T-helper 1 cell (primary cell): Measurements from ENCODE around the gene PRKN.
A peak's percentile ranks its signal among the peaks of the same experiment; 100 is the strongest.

Experiments
- DNase-seq, 5 donors: peaks; one replicate each; pipeline ENCODE4 v3.0.0-alpha.2; 2012 to 2020

Gene PRKN

DNA sequence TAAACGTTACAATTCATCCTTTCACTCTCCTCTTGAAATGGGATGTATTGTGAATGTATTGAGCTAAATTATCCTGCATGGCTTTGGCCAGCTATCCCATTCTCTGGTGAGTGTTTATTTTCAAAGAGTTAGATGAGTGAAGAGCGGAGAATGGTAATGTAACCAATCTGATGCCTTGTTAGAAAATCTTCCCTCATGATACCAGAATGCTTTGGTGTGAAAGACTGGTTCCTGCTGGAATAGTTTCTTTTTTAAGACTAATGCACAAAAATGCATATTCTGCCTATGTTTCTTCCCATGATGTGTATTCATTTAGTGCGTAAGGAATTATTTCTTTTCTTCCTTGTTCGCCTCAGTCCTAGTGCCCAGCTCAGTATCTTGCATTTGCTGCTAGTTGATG, 506.7 kb downstream of the PRKN start:
- DNase-seq = no peak

- no peak for DNase-seq
Observed at GRCh38 chr6:162219266-162219665, 508.3 kb downstream of the PRKN start.

GRCh38 chr6:162217811-162218493, 509.6 kb downstream of the PRKN start:
- no peak for DNase-seq

GRCh38 chr6:162217058-162217457, 510.5 kb downstream of the PRKN start:
- no peak for DNase-seq

GRCh38 chr6:162211777-162212176, 515.8 kb downstream of the PRKN start:
- DNase-seq = no peak

DNA sequence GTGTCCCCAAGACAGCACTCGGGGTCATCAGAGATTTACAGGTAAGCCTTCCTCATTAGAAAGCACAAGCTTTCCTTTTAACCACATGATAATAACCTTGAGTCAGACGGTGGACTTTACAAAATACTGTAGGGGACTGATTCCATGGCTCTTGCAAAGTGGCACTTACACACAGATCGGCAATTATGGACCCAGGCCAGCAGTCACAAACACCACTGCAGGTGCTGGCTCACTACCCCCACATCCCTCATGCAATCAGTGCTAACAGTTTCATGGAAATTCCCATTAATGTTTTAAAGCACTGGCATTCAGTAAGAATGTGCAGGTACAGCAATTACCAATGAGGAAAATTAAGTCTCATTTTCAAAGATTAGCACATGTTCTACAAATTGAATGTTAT, 516.5 kb downstream of the PRKN start:
- no peak for DNase-seq

DNA sequence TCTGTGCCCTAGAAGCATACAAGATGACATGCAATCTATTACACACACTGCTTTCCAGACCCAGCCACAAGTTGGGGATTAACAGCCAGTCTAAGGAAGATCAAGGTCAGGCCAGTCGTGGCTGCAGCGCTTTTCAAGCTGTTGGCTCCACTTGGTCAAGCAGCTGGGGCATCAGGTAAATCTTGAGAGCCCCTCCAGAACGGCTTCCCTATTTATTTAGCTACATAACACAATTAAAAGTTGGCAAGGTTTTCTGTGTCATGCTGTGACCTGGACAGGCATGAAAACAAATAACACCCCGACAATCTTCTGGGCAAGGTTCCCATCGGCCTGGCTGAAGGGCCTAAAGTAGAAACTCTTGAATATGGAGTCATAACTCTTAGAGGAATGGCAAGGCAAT, 524.3 kb downstream of the PRKN start:
- DNase-seq = no peak

GRCh38 chr6:162200945-162201690, 526.4 kb downstream of the PRKN start:
- no peak for DNase-seq

DNA sequence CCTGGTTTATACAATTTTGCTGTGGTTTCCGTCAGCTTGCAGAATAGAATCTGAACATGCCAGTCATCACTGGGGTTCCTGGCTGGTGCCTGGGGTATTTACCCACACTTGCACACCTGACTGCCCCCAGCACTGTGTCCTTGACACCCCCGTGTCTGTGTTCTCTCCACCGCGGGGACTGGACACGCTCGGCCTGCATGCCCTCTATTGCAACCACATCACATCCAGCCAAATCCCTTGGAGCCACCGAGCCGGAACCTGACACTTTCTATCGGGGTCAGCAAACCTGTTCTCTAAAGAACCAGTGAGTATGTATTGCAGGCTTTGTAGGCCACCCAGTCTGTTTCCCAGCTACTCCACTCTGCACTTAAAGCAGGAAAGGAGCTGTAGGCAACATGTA, 527.5 kb downstream of the PRKN start:
- DNase-seq = no peak

- no peak for DNase-seq
Observed at GRCh38 chr6:162198925-162199324, 528.6 kb downstream of the PRKN start.

DNA sequence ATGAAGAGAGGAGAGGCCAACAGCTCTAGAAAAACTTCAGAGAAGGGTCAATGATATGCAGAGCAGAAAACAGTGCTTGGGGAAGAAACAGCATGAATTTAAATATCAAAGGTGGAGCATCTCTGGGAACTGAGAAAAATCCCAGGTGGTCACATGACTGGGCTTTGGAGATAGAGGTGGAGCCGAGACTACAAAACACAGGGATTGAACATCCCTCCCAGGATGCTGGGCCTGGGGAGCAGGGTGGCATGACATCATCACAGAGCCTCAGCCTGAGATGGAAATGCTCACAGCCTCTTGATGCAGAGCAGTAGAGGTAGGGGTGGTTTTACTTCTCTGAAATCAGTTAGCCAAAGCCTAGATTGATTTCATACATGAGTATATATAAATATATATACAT, 529.5 kb downstream of the PRKN start:
- DNase-seq = no peak

- DNase-seq = no peak
Observed at GRCh38 chr6:162195441-162195840, 532.1 kb downstream of the PRKN start.

- no peak for DNase-seq
Observed at GRCh38 chr6:162190981-162191380, 536.6 kb downstream of the PRKN start.

DNA sequence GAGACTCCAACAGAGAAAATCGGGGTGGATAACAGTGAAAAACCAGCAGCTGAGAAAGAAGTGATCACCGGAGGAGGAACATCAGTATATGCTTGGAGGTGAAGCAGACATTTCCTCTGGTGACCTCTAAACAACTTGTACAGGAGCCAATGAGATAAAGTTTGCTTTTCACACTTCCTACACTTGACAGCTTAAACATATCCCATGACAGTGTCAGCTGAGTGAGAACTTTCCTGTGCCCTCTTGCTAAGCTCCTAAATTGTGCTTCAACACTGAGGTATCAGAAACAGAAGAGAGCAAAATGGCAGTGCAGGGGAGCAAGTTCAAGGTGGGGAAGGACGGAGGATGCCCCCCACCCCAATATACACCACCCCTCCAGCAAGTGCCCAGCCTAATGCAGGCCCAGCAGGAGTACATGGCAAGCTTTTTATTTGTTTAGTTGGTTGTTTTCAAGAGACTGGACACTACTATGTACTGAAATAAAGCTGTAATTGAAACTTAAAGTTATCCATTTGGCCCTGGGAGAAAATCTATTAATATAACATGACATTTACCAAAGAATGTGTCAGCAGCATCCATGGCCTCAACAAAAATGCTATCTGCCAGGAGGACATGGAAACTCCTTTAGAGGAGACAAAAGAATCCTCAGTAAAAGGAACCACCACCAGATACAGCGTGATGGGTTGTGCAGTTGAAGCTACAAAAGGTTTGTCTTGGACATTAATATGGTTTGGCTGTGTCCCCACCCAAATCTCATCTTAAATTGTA, 540.2 kb downstream of the PRKN start:
- no peak for DNase-seq

- no peak for DNase-seq
Observed at GRCh38 chr6:162184465-162184864, 543.1 kb downstream of the PRKN start.

DNA sequence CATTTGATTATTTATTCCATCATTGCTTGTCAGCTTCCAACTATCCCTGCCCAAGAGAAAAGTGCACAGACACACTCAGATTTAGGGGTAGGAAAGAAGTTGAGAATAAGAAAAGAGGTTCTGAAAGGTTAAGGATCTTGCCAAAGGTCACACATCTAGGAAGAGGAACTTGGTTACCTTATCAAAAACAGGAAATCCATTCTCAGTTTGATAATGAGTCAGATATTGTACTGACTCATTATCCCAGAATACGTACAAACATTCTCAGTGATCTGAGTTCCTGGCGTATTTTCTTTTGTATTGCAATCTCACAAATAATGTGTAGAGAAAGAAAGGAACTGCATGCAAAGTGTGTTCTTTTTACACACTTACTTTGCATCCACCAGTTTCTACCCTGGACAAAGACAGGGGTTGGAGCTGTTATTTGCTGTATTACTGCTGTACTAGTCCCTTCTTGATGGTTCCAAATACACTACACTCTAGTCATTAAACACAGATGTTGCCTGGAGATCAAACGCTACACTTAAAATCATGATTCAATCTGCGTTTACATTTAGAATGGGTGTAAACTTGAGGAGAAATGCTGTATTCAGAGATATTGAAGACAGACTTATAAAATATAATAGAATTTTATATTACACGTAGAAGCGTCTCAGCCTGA, 545.7 kb downstream of the PRKN start:
- DNase-seq = peak in 1 of 5 donors; percentile 8

- DNase-seq = no peak
Observed at GRCh38 chr6:162181111-162181510, 546.5 kb downstream of the PRKN start.

DNA sequence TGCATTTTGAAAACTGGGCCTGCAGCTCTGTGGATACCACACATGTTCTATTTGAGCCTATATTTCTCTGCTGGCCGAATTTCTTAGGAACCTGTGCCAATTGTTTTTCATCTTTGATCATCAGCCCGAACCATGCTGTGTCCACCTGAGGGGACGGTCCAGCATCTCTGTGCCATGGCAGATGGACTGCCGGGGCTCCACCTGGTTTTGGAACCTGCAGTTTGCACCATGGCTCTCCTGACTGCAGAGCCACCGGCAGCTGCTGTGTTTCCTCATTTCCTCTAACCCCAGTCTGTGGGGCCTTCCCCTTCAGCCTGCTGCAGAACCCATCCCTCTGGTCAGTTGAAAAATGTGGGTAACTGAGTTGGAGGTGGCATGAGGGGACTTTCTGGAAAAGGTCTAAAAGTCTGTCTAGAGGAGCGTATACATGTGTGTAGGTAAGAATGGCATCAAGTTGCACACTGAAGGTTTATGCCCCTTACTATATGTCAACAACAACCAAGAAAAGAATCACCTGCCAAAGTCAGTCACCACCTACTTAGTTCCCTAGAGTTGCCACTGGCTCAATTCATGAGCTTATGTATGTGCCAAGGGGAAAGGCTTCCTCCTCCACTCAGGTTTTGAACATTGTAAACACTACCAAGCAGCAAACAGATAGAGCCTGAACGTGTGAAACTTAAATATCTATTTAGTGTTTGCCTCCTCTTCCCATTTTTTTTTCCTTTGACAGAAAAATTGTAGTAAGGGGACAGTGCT, 548.2 kb downstream of the PRKN start:
- DNase-seq = no peak

DNA sequence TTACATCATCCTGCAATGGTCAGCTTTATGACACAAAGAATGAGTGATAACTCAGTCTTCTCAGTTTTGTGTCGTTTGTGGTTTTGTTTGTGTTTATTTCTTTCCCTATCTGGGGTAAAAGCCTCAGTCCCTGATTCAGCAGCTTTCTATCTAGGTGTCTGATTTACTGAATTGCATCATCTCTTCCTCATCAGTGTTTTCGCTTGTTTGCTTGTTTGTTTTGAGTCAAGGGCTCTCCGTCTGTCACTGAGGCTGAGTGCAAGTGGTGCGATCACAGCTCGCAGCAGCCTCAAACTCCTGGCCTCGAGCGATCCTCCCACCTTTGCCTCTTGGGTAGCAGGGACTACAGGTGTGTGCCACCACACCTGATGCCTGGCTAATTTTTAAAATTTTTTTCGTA, 548.9 kb downstream of the PRKN start:
- DNase-seq = peak in 1 of 5 donors; percentile 25

DNA sequence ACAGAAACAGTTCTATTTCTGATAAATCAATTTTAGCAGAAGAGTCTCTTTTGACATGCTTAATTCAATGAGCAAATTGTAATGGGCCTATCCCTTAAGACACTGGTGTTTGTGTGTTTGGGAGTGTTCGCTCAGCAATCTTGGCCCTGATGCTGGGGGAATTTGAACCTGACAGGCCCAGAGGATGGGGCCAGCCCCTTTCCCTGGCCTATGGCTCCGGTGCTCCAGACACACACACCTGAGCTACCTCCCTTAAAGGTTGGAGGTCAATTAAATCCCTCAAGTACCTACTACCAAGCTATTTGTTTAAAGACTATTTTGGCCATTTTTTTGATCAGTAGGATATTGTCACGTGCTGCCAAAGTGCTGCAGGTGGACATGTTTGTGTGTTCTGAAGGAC, 549.3 kb downstream of the PRKN start:
- no peak for DNase-seq

GRCh38 chr6:162177746-162178145, 549.8 kb downstream of the PRKN start:
- no peak for DNase-seq

GRCh38 chr6:162173466-162173865, 554.1 kb downstream of the PRKN start:
- no peak for DNase-seq
